Memory B cell (primary cell): ENCODE results near the gene ASAP3.

Experiments used
- ATAC-seq: fragments of 150-1000 bp; cut with Tn5 transposase; 2 replicates; pipeline ENCODE4 v1.10.0; 2021; ENCODE audit warnings: low read depth, mild to moderate bottlenecking, moderate library complexity
- DNase-seq, 2 donors: peaks; one replicate each; pipeline ENCODE4 v3.0.0; 2022; ENCODE audit warnings: low spot score in 2 of 2
- H3K27ac Mint-ChIP-seq: one replicate; pipeline ENCODE4 v1.8.0; 2022; ENCODE audit warnings: mild to moderate bottlenecking, moderate library complexity, mixed read lengths
- H3K27me3 Mint-ChIP-seq: one replicate; pipeline ENCODE4 v1.8.0; 2022; ENCODE audit warnings: mixed read lengths
- H3K36me3 Mint-ChIP-seq: one replicate; pipeline ENCODE4 v1.8.0; 2022; ENCODE audit warnings: mild to moderate bottlenecking, mixed read lengths
- H3K4me1 Mint-ChIP-seq: one replicate; pipeline ENCODE4 v1.8.0; 2022; ENCODE audit warnings: mixed read lengths
- H3K4me3 Mint-ChIP-seq: one replicate; pipeline ENCODE4 v1.8.0; 2022; ENCODE audit warnings: mild to moderate bottlenecking, moderate library complexity, mixed read lengths
- H3K9me3 Mint-ChIP-seq: one replicate; pipeline ENCODE4 v1.8.0; 2022; ENCODE audit warnings: mixed read lengths

Gene ASAP3

GRCh38 chr1:23402286-23403037, 81.5 kb downstream of the ASAP3 start:
- Mint-ChIP-seq H3K27ac (no peak overlapping the region), H3K36me3 (no peaks in the 10 kb centered on the region), H3K9me3 (no peaks in the 10 kb centered on the region), H3K4me1 (peaks cover 6% of the 10 kb centered on the region), H3K27me3 (peaks cover 3% of the 10 kb centered on the region), H3K4me3 (no peak overlapping the region)
- DNase-seq (no peak), ATAC-seq (no peak)

- no peaks in the 10 kb centered on the region for H3K36me3 Mint-ChIP-seq
- peaks cover 3% of the 10 kb centered on the region for H3K27me3 Mint-ChIP-seq
- H3K4me1 Mint-ChIP-seq: peaks cover 6% of the 10 kb centered on the region
- H3K27ac Mint-ChIP-seq: no peak overlapping the region
- no peak for DNase-seq
- ATAC-seq: no peak
- no peak overlapping the region for H3K4me3 Mint-ChIP-seq
- H3K9me3 Mint-ChIP-seq: no peaks in the 10 kb centered on the region
Measured at GRCh38 chr1:23401313-23401712, 82.7 kb downstream of the ASAP3 start.

GRCh38 chr1:23400324-23401114, 83.5 kb downstream of the ASAP3 start:
- Mint-ChIP-seq H3K4me3 (no peak overlapping the region), H3K27me3 (peaks cover 3% of the 10 kb centered on the region), H3K36me3 (no peaks in the 10 kb centered on the region), H3K27ac (no peak overlapping the region), H3K4me1 (peaks cover 6% of the 10 kb centered on the region), H3K9me3 (no peaks in the 10 kb centered on the region)
- ATAC-seq (no peak), DNase-seq (no peak)

GRCh38 chr1:23399229-23399628, 84.8 kb downstream of the ASAP3 start:
- ATAC-seq: no peak
- no peaks in the 10 kb centered on the region for H3K9me3 Mint-ChIP-seq

GRCh38 chr1:23397908-23398307, 86.1 kb downstream of the ASAP3 start:
- Mint-ChIP-seq H3K36me3 (no peaks in the 10 kb centered on the region), H3K4me3 (no peak overlapping the region), H3K9me3 (no peaks in the 10 kb centered on the region), H3K27me3 (peaks cover 6% of the 10 kb centered on the region), H3K4me1 (peaks cover 2% of the 10 kb centered on the region), H3K27ac (no peak overlapping the region)
- ATAC-seq (no peak), DNase-seq (no peak)

More at GRCh38 chr1:23399229-23399628, 84.8 kb downstream of the ASAP3 start:
- no peak overlapping the region for H3K4me3 Mint-ChIP-seq
- no peak overlapping the region for H3K27ac Mint-ChIP-seq
- H3K4me1 Mint-ChIP-seq: peaks cover 4% of the 10 kb centered on the region
- no peaks in the 10 kb centered on the region for H3K36me3 Mint-ChIP-seq
- no peak for DNase-seq
- peaks cover 6% of the 10 kb centered on the region for H3K27me3 Mint-ChIP-seq

GRCh38 chr1:23396380-23396779, 87.6 kb downstream of the ASAP3 start:
- Mint-ChIP-seq H3K27me3 (peaks cover 6% of the 10 kb centered on the region), H3K36me3 (no peaks in the 10 kb centered on the region), H3K4me1 (no peaks in the 10 kb centered on the region), H3K9me3 (no peaks in the 10 kb centered on the region), H3K4me3 (no peak overlapping the region), H3K27ac (no peak overlapping the region)
- DNase-seq (no peak), ATAC-seq (no peak)

- no peak overlapping the region for H3K27ac Mint-ChIP-seq
Measured at GRCh38 chr1:23395849-23396248, 88.1 kb downstream of the ASAP3 start.

GRCh38 chr1:23395154-23395724, 88.7 kb downstream of the ASAP3 start:
- Mint-ChIP-seq H3K9me3 (no peaks in the 10 kb centered on the region), H3K4me1 (no peaks in the 10 kb centered on the region), H3K27ac (no peak overlapping the region), H3K36me3 (no peaks in the 10 kb centered on the region), H3K4me3 (no peak overlapping the region), H3K27me3 (peaks cover 11% of the 10 kb centered on the region)
- DNase-seq (no peak), ATAC-seq (no peak)

More at GRCh38 chr1:23395849-23396248, 88.1 kb downstream of the ASAP3 start:
- H3K9me3 Mint-ChIP-seq: no peaks in the 10 kb centered on the region
- DNase-seq (no peak), ATAC-seq (no peak)
- H3K27me3 Mint-ChIP-seq: peaks cover 6% of the 10 kb centered on the region
- H3K4me3 Mint-ChIP-seq: no peak overlapping the region
- H3K36me3 Mint-ChIP-seq: no peaks in the 10 kb centered on the region
- H3K4me1 Mint-ChIP-seq: no peaks in the 10 kb centered on the region

- no peaks in the 10 kb centered on the region for H3K9me3 Mint-ChIP-seq
- no peak for ATAC-seq
- DNase-seq: no peak
- H3K4me1 Mint-ChIP-seq: peaks cover 2% of the 10 kb centered on the region
- H3K36me3 Mint-ChIP-seq: no peaks in the 10 kb centered on the region
- no peak overlapping the region for H3K4me3 Mint-ChIP-seq
- no peak overlapping the region for H3K27ac Mint-ChIP-seq
- peaks cover 14% of the 10 kb centered on the region for H3K27me3 Mint-ChIP-seq
Measured at GRCh38 chr1:23394684-23395083, 89.3 kb downstream of the ASAP3 start.

- DNase-seq (no peak), ATAC-seq (no peak)
- Mint-ChIP-seq H3K4me3 (no peak overlapping the region), H3K27ac (no peak overlapping the region), H3K36me3 (no peaks in the 10 kb centered on the region), H3K27me3 (peaks cover 14% of the 10 kb centered on the region), H3K4me1 (peaks cover 3% of the 10 kb centered on the region), H3K9me3 (no peaks in the 10 kb centered on the region)
Measured at GRCh38 chr1:23394181-23394580, 89.8 kb downstream of the ASAP3 start.

- DNase-seq: no peak
- no peak overlapping the region for H3K27ac Mint-ChIP-seq
- no peaks in the 10 kb centered on the region for H3K36me3 Mint-ChIP-seq
- H3K4me1 Mint-ChIP-seq: peaks cover 3% of the 10 kb centered on the region
- peaks cover 14% of the 10 kb centered on the region for H3K27me3 Mint-ChIP-seq
- no peak for ATAC-seq
- no peaks in the 10 kb centered on the region for H3K9me3 Mint-ChIP-seq
- H3K4me3 Mint-ChIP-seq: no peak overlapping the region
Measured at GRCh38 chr1:23393706-23394105, 90.3 kb downstream of the ASAP3 start.

- Mint-ChIP-seq H3K27ac (no peak overlapping the region), H3K27me3 (peaks cover 16% of the 10 kb centered on the region), H3K4me3 (no peak overlapping the region), H3K36me3 (no peaks in the 10 kb centered on the region), H3K9me3 (no peaks in the 10 kb centered on the region), H3K4me1 (peaks cover 3% of the 10 kb centered on the region)
- DNase-seq: no peak
- no peak for ATAC-seq
Measured at GRCh38 chr1:23392125-23392855, 91.7 kb downstream of the ASAP3 start.

GRCh38 chr1:23389837-23390321, 94.1 kb downstream of the ASAP3 start:
- H3K36me3 Mint-ChIP-seq: no peaks in the 10 kb centered on the region
- no peak overlapping the region for H3K27ac Mint-ChIP-seq
- no peaks in the 10 kb centered on the region for H3K9me3 Mint-ChIP-seq
- H3K4me1 Mint-ChIP-seq: peaks cover 3% of the 10 kb centered on the region
- ATAC-seq (no peak), DNase-seq (no peak)
- no peak overlapping the region for H3K4me3 Mint-ChIP-seq
- peaks cover 20% of the 10 kb centered on the region for H3K27me3 Mint-ChIP-seq

GRCh38 chr1:23387494-23387893, 96.5 kb downstream of the ASAP3 start:
- Mint-ChIP-seq H3K4me1 (peaks cover 3% of the 10 kb centered on the region), H3K27ac (no peak overlapping the region), H3K27me3 (peaks cover 17% of the 10 kb centered on the region), H3K36me3 (no peaks in the 10 kb centered on the region), H3K4me3 (no peak overlapping the region), H3K9me3 (no peaks in the 10 kb centered on the region)
- DNase-seq (no peak), ATAC-seq (no peak)
